HS-5 (cell line): ENCODE measurements around the gene ADAMTS7.
"Not testable (repeated sequence)": the region's sequence is repeated elsewhere in the genome, so short reads cannot be mapped to it uniquely, and the experiment has no call there.

Source experiments
- DNase-seq: peaks from one replicate; pipeline ENCODE4 v3.0.0-alpha.2; 2012; ENCODE audit warnings: low read depth

ADAMTS7 gene

GRCh38 chr15:78726870-78727551, 84.3 kb downstream of the ADAMTS7 start:
- no peak for DNase-seq

GRCh38 chr15:78719819-78720450, 91.3 kb downstream of the ADAMTS7 start:
- DNase-seq = not testable (repeated sequence)

GRCh38 chr15:78718837-78719236, 92.4 kb downstream of the ADAMTS7 start:
- no peak for DNase-seq

GRCh38 chr15:78717956-78718656, 93.2 kb downstream of the ADAMTS7 start:
- DNase-seq = no peak

- DNase-seq = no peak
Observed at GRCh38 chr15:78716651-78717050, 94.6 kb downstream of the ADAMTS7 start.

- DNase-seq = peak; percentile 77
Observed at GRCh38 chr15:78715930-78716329, 95.3 kb downstream of the ADAMTS7 start.

- DNase-seq = peak; percentile 14
Observed at GRCh38 chr15:78715434-78715833, 95.8 kb downstream of the ADAMTS7 start.

- no peak for DNase-seq
Observed at GRCh38 chr15:78714890-78715289, 96.4 kb downstream of the ADAMTS7 start.

GRCh38 chr15:78712797-78713515, 98.3 kb downstream of the ADAMTS7 start:
- no peak for DNase-seq

- no peak for DNase-seq
Observed at GRCh38 chr15:78711638-78712037, 99.6 kb downstream of the ADAMTS7 start.

- peak; percentile 6 for DNase-seq
Observed at GRCh38 chr15:78709263-78709882, 101.9 kb downstream of the ADAMTS7 start.
